Dermis microvascular lymphatic vessel endothelial cell (primary cell): ENCODE data around the gene ZMYND15. TPM values are rescaled to one million over a fixed set of nuclear protein-coding genes. Genes with fewer than 3 reads are reported as not detected.
A peak's percentile ranks its signal among the peaks of the same experiment; 100 is the strongest.

ENCODE experiments used
- DNase-seq, 2 donors: peaks; one replicate each; pipeline versions ENCODE4 v3.0.0 to v3.0.0-alpha.2; 2010; ENCODE audit warnings: low read depth in 2 of 2
- total RNA-seq: library from RNA; depleted of rRNA; stranded (reverse); fragments of >200 nt; gene quantifications from 2 replicates; pipeline ENCODE4 v1.2.1, GENCODE V29; 2014

Gene ZMYND15
- total RNA-seq, 1 donor from 2014 or later, result not detected

- DNase-seq, result no peak
Observed at GRCh38 chr17:4743216-4743615, 3.6 kb downstream of the ZMYND15 start.

- no peak for DNase-seq
Observed at GRCh38 chr17:4743898-4744297, 4.3 kb downstream of the ZMYND15 start.

GRCh38 chr17:4744999-4745969 lies 5.7 kb downstream of the ZMYND15 start:
- no peak for DNase-seq

- DNase-seq, result peak; percentile 11 to 58
Observed at GRCh38 chr17:4747847-4748246, 8.2 kb downstream of the ZMYND15 start.

- DNase-seq, result no peak
Observed at GRCh38 chr17:4748686-4749085, 9.1 kb downstream of the ZMYND15 start.

GRCh38 chr17:4750606-4751005 lies 11.0 kb downstream of the ZMYND15 start:
- no peak for DNase-seq

- no peak for DNase-seq
Observed at GRCh38 chr17:4751932-4752331, 12.3 kb downstream of the ZMYND15 start.

GRCh38 chr17:4753392-4753791 lies 13.8 kb downstream of the ZMYND15 start:
- DNase-seq, result no peak

- no peak for DNase-seq
Observed at GRCh38 chr17:4759776-4760236, 20.2 kb downstream of the ZMYND15 start.

GRCh38 chr17:4764595-4764994 lies 25.0 kb downstream of the ZMYND15 start:
- DNase-seq, result no peak

GRCh38 chr17:4766201-4766600 lies 26.6 kb downstream of the ZMYND15 start:
- no peak for DNase-seq

GRCh38 chr17:4766723-4767122 lies 27.1 kb downstream of the ZMYND15 start:
- DNase-seq, result no peak

- no peak for DNase-seq
Observed at GRCh38 chr17:4768298-4768697, 28.7 kb downstream of the ZMYND15 start.

GRCh38 chr17:4769628-4770027 lies 30.0 kb downstream of the ZMYND15 start:
- DNase-seq, result no peak

- DNase-seq, result no peak
Observed at GRCh38 chr17:4771519-4772234, 32.0 kb downstream of the ZMYND15 start, which contains the start of gene TM4SF5. TM4SF5 (plus strand) TSS chr17:4771886; CDS start chr17:4771923, 37 bp downstream.

- no peak for DNase-seq
Observed at GRCh38 chr17:4772235-4772613, 32.6 kb downstream of the ZMYND15 start.

- no peak for DNase-seq
Observed at GRCh38 chr17:4777969-4778760, 38.5 kb downstream of the ZMYND15 start.

GRCh38 chr17:4780325-4780955 lies 40.8 kb downstream of the ZMYND15 start:
- DNase-seq, result no peak

- DNase-seq, result peak in 1 of 2 donors; percentile 12
Observed at GRCh38 chr17:4782652-4783051, 43.0 kb downstream of the ZMYND15 start.

- peak in 1 of 2 donors; percentile 14 for DNase-seq
Observed at GRCh38 chr17:4785311-4786105, 45.9 kb downstream of the ZMYND15 start.
